NCI-H774 (cell line): ENCODE measurements around the gene HDAC10.

Source experiments
- DNase-seq: peaks from one replicate; lab custom pipeline; 2025; lab: John Stamatoyannopoulos, UW

HDAC10 gene, protein sequence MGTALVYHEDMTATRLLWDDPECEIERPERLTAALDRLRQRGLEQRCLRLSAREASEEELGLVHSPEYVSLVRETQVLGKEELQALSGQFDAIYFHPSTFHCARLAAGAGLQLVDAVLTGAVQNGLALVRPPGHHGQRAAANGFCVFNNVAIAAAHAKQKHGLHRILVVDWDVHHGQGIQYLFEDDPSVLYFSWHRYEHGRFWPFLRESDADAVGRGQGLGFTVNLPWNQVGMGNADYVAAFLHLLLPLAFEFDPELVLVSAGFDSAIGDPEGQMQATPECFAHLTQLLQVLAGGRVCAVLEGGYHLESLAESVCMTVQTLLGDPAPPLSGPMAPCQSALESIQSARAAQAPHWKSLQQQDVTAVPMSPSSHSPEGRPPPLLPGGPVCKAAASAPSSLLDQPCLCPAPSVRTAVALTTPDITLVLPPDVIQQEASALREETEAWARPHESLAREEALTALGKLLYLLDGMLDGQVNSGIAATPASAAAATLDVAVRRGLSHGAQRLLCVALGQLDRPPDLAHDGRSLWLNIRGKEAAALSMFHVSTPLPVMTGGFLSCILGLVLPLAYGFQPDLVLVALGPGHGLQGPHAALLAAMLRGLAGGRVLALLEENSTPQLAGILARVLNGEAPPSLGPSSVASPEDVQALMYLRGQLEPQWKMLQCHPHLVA

DNA sequence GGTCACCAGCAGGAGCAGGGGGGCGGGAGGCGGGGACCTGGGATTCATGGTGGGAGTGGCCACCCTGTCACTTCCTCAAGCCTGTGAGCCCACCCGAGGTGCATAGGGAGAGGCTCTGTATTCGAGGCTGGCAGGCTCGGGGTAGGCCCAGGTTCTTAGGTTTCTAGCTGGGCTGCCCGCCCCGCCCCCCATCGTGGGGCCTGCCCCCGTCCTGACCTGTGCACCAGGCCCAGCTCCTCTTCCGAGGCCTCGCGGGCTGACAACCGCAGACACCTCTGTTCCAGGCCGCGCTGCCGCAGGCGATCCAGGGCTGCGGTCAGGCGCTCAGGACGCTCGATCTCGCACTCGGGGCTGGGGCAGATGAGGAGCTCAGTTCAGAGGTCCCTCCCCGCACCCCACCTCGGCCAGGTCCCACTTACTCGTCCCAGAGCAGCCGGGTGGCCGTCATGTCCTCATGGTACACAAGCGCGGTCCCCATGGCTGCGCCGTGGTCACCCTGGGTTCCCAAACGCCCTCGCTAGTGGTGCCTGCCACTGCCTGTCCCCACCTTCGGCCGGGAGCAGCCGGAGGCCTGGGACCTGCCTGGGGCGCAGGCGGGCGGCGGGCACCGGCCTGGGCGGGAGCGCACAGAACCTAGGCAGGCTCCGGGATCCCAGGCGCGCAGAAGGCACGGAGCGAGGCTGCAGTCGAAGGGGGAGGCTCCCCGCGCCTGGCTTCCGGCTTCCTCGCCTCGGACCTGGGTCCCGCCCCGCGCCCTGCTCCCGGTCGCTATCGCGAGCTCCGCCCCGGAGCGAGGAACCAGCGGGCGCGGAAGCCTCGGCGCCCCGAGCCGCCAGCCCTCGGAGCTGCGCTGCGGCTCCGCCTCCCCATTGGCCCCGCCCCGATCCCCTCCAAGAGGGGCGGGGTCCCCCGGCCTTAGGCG is at the start of gene HDAC10:
Gene HDAC10 (minus strand): TSS at position 711 of the 922 bp plus-strand sequence. CDS start 233 bp downstream, at position 478.
- peak; percentile 38 for DNase-seq

DNA sequence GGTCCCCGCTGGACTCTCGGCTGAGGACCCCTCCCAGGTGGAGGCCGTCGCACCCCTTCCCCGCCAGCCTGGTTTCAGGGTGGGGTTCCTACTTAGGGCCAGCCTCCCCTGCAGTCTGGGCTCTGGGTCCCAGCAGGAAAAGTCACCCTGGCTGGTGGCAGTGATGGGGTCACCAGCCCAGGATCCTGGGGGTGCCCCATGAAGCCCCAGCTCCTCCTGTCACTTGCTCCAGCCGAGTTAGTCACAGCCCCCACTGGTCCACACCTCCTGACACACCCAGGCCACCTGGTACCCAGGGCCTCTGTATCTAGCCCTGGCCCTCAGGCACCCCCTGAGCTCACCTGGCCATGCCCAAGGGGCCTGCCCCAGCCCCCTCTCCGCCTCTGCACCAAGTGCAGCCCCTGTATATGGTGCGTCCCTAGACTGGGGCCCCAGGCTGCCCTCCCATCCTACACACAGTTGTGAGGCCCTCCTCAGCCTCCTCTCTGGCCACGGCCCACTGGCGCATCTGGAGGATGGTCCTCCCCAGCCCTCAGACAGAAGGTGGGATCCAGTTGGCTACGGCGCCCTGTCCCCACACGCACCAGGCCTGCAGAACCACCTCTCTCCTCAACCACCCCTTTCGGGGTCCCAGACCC is 49.7 kb upstream of the HDAC10 start:
- no peak for DNase-seq

- DNase-seq: no peak
Observed at GRCh38 chr22:50299785-50300619, 48.9 kb upstream of the HDAC10 start.

DNA sequence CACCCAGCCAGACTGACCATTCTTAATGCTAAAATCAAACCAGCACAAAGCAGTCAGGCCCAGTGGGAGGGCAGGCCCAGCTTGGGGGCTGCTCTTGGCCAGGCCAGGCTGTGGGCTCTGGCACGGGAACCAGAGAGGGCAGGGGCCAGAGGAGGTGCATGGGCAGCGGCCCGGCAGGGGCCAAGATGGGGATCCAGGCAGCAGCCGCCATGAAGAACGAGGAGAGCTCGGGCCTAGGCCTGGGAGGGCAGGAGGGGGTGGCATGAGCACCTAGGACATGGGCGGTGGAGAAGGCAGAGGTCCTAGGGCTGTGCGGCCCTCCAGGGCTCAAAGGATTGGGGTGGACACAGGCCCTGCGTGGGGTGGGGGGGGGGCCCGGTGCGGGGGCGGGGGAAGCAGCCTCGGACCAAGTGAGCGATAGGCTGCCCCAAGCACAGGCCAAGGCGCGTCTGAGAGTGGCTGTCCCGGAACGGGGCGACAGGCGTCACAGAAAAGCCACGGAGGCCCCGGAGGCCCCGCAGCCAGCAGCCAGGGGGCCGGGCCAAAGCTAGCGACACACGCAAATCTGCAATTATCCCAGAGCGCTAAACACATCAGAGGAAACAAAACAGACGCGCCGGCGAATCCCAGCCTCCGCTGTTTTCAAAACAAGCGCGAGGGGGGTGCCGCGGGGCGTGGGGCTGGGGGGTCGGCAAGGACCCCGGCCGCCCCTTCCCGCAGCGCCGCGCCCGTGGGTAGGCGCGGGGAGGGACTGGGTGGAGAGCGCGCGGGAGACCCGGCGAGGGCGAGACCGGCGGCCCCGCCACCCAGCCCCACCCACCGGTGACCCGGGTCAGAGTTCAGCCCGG is 48.1 kb upstream of the HDAC10 start:
- no peak for DNase-seq

DNA sequence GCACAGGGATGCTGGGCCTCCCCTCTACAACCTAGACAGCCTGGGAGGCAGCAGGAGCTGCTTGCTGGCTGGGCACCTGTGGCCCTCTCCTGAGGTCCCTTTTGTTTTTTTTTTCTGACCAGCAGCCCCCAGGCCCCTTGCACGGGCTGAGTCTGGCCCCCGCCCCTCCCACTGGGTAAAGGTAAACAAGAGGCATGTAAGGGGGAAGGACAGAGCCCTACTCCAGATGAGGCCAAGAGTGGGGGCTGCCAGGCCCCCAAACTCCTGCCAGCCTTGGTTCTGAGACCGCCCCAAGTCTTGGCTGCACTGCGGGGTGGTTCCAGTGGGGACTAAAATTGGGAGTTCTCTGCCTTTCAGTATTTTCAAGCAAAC is 47.2 kb upstream of the HDAC10 start:
- DNase-seq: no peak

- no peak for DNase-seq
Observed at GRCh38 chr22:50297510-50298265, 46.6 kb upstream of the HDAC10 start.

GRCh38 chr22:50296658-50297490 is 45.8 kb upstream of the HDAC10 start:
- DNase-seq: no peak

DNA sequence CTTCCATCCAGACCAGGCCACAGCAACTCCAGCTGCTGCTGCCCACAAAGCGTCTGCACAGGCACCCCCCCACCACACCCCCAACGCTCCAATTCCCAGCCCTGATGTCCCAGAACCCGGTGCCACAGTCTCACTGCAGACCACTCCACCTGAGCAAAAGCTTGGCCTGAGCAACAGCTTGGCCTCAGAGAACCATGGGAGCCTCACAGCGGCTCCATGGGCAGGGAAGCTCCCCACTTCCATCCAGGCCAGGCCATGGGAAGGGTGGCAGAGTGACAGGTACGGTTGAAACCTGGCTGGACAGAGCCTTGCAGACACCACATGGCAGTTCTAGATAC is 43.2 kb upstream of the HDAC10 start:
- no peak for DNase-seq

GRCh38 chr22:50293441-50294318 is 42.6 kb upstream of the HDAC10 start:
- no peak for DNase-seq

- no peak for DNase-seq
Observed at GRCh38 chr22:50292643-50293440, 41.8 kb upstream of the HDAC10 start.

GRCh38 chr22:50289942-50290630 is 39.0 kb upstream of the HDAC10 start:
- DNase-seq: no peak

GRCh38 chr22:50289151-50289941 is 38.3 kb upstream of the HDAC10 start:
- no peak for DNase-seq

GRCh38 chr22:50287731-50288130 is 36.7 kb upstream of the HDAC10 start:
- DNase-seq: no peak

DNA sequence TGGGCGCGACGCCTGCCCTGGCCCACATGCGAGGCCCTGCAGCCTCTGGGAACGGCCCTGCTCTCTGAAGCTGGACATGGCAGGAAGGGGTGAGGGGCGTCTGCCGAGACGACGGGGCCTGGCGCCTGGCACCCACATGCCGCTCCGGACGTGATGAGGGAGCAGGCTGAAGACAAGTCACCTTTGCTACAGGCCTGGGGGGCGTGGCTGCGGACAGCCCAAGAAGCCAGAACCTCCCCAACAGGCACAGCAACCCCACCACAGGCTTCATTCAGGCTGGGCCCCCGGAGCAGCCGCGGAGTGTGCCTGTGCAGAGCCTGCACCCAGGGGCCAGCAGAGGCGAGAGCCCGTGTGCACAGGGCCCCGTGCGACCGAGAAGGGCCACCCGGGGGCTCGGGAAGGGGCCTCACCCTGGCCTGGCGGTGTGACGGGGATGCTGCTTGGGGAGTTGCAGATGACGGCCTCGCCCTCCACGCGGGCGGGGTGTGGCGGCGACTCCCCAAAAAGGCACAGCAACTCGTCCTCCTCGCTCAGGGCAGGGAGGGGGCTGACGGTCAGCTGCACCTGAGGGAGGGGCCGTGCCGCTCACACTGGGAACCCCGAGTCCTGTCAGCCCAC is 35.7 kb upstream of the HDAC10 start:
- no peak for DNase-seq

GRCh38 chr22:50286275-50286674 is 35.2 kb upstream of the HDAC10 start:
- no peak for DNase-seq
